HuH-7.5 (cell line): ENCODE data around the gene SNX9.

Source experiments
- DNase-seq: peaks from one replicate; pipeline ENCODE4 v3.0.0; 2011; ENCODE audit warnings: low spot score

The SNX9 gene

DNA sequence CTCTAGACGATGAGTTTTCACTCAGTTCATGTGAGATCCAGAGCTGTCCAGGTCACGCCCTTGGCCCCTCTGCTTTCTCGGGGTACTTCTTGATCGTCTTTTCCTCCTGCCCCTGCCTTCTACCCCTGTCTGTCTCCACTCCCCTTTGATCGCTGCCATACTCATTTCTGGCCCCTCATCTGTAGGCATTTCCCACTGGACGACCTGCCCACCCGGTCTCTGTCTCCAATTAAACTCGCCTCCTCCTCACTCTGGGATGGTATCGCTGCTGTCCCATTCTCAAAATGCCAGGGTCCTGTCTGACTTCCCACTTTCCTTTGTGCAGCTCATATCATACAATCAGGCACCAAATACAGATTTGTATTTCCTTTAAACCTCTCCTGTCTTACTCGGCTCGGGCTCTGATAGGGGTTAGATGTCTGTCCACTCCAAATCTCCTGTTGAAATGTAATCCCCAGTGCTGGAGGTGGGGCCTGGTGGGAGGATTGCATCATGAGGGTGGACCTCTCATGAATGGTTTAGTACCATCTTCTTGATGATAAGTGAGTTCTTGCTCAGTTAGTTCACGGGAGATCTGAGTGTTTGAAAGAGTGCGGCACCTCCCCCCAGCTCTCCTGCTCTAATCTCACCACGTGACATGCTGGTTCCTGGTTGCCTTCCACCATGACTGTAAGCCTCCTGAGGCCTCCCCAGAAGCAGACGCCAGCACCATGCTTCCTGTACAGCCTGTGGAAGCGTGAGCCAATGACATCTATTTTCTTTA lies 155.2 kb downstream of the SNX9 start:
- no peak for DNase-seq

DNA sequence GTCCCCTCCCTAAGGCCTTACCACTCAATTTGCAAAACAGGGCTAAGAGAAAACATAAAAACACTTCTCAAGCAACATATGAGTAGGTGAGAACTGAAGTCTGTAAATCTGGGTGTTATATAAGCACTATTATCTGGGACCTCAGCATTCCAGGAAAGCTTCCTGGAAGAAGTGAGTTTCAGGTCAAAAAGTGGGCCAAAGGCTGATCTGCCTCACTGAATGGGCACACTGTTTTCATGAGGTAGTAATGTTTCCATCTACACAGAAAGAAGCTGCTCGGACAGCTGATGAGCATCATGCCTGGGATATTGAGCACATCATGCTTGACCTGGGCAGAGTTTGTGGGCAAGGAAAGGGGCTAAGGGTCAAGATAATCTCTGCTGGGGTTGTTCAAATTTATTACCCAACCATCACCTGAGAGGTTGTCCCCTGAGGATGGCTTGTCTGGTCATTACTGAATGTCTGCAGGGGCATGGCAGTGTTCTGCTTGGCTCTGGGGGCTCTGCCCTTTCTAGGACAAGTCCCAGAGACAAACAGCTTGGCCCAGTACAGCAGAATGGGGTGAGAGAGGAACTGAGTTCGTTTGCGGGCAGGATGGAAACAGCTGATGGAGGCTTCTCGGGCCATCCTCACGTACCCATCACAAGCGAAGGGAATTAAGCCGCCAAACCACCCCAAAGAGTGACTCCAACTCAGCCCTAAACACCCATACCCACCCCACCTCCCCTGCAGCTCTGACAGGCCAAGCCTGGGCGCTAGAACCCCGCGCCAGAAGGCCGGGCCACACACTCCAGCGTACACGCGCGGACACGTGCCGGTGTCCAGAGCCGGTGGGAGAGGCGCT lies 157.5 kb downstream of the SNX9 start:
- DNase-seq = no peak

DNA sequence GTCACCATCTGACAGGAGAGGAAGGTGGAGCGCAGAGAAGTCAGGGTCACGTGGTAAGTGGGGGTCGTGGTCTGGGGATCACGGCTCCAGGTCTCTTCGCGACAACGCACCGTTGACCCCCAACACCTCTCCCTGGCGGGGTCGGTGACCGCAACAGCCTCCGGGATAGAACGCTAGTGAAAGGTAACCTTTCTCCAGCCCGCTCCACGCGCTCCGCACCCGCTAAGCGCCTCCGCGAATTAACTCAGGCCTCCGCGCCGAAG lies 158.0 kb downstream of the SNX9 start:
- no peak for DNase-seq

DNA sequence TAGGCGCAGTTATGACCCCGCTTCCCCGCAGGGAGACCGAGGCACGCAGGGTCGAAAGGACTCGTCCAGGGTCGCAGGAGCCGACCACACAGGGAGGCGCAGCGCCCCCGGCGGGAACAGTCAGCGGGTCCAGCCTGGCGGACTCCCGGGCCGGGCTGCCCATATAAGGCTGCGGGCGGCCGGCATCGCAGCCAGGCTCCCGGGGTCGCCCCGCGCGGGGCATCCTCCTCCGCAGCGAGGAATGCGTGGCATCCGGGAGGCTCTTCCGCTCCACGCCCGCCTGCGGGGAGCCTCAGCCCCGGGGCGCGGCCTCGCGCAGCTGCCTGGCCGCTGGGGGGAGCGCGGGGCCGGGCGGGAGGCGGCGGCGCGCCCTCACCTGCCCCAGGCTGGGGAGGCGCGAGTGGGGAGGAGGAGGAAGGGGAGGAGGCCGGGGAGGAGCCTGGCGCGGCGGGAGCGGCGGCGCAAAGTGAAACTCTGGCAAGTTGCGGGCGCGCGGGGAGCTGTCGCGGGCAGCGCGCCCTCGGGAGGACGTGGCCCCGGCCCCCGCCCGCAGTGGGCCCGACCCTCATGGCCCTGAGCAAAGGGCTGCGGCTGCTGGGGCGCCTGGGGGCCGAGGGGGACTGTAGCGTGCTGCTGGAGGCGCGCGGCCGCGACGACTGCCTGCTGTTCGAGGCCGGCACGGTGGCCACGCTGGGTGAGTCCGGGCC lies 158.5 kb downstream of the SNX9 start, which contains the start of gene SYNJ2:
TSS of gene SYNJ2 (plus strand) at position 469 of the 707 bp plus-strand sequence. CDS start at position 568, 99 bp downstream.
- peak; percentile 84 for DNase-seq

DNA sequence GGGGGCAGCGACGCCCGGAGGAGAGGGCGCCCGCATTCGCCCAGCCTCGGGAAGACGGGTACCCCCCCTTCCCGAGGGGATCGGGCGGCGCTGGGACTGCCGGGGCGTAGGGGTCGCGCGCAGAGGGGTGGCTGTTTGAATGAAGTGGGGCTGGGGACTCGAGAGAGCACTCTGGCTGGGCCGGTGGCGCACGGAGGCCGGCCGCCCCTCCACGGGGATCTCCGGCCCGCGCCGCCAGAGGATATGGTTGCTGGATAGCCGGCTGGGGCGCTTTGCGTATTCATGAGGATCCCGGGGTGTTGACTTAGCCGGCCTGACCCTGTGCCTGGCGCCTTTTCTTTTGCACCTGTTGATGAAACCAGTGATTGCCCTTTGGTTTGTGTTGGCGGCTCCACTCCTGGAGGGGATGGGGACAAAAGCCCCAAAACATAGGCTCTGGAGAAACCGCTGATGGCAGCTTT lies 159.1 kb downstream of the SNX9 start:
- DNase-seq = peak; percentile 48

DNA sequence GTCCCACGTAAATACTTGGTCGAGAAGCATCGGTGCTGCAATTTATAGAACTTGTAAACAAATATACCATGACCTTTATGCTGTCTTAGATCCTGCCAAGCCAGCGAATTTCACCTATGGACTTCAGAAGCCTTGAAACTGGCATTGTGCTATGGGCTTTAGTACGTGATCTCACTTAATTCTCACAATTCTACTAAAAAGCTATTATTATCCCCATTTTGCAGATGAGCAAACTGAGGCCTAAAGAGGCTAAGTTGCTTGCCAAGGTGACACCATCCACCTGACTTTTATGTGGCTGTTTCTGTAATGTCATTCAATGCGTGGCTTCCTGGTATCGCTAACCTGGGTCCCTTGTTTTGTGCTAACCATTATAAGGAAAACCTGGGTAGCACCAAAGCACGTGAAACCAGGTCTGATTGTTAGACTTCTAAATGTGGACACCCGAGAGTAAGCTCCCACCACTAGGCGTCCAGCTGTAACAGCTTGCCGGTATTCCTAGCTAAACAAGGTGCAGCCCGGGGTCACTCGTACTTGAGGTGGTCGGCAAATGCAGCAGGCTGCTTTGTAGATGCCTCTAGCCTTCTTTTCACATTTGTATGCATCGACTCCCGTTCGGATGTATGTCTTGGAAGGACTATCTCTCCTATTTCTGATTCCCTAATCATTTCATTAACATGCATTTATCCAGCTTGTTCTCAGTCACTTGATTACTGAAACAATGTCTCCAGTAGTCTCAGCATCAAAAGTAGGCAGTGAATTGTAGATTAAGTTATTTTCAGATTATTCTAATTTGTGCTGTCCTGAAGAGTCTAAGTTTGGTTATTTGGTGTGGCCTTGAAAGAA lies 159.7 kb downstream of the SNX9 start:
- DNase-seq = peak; percentile 57

DNA sequence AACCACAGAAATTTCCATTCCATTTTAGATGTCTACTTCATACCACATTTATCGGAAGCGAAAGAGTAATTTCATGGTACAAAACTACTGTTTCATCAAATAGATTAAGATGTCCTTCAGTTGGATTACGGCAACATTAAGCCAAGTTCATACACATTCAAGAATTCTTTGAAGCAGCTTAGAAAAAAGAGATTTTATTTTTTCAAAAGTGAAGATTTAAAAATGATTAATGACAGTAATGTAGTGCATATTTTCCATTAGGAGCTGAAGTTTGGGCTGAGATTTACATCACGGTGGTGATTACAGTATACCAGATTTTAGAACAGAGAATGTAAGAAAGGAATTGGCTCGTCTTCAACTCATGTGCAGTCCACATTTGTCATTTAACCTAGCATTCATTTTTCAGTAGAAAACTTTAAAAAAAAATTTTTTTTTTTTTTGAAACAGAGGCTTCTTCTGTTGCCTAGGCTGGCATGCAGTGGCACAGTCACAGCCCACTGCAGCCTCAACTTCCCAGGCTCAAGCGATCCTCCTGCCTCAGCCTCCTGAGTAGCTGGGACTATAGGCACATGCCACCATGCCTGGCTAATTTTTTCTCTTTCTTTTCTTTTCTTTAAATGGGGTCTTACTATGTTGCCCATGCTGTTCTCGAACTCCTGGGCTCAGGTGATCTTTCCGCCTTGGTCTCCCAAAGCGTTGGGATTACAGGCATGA lies 160.5 kb downstream of the SNX9 start:
- no peak for DNase-seq

DNA sequence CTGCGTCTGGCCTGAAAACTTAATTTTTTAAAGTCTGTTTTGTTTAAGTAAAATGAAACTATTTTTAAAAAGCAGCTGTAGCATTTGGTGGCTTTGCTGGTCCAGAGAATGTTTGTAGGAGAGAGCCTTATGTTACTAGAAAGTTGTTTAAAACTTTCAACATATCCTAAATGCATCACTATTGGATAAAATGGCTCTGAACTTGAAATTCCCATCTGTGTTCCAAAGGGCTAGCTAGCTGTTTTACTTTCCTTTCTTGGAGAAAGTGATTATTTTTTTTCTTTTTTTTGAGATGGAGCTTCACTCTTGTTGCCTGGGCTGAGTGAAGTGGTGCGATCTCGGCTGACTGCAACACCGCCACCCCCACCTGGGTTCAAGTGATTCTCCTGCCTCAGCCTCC lies 161.1 kb downstream of the SNX9 start:
- no peak for DNase-seq

DNA sequence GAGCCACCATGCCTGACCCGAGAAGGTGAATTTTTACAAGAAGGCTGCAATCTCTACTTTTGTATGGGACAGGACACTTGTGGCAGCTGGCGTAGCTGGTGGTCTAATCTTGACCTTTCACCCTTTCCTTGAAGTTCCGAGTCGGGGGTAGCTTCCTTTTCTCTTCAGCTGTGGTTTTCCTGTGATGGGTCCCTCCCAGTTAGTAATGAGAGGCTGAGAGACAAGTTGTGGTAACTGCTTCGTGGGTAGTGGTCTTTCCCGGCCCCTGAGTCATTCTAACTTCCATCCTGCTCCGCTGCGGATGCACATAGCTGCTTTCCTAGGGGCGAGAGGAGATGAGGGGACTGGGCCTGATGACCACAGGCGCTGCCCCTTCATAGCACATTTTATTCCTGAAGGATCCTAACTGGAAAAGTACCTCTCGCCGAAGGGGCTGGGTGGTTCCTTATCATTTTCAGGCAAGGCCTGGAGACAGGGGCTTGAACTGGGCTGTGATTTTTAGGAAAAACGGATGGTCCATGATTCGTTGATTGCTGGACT lies 161.7 kb downstream of the SNX9 start:
- DNase-seq = no peak

DNA sequence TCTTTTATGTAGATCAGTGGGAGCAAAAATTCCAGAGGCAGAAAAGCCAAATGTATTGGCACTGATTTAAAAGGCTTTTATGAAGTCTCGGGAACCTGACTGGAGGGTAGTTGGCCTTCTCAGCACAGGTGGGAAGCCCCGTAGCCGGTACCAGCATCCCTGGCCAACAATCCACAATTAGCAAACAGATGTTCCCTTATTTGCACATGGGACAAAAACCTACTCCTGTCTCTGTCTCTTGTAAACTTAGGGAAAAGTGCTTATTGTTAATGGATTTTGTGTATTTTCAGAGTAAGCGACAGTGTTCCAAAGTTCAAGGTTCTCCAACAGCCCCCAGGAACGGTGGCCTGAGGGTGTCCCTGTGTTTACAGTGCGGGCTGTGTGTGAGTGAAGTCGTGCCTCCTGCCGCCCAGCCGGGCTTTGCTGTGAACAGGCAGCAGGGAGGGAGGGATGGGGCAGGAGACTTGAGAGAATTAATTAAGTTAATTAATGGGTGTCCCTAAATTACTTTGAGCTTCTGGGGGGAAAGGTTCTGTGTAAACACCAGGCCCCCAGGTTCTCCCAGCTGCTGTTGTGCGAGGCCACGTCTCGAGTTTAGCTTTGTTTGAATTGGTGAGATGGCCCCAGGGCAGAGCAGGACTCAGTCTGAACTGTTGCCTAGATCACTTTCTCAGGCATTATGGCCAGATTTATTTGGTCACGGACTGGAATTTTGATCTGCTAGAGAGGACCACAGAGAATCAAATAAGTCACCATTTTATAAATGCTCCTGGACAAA lies 162.5 kb downstream of the SNX9 start:
- peak; percentile 51 for DNase-seq

DNA sequence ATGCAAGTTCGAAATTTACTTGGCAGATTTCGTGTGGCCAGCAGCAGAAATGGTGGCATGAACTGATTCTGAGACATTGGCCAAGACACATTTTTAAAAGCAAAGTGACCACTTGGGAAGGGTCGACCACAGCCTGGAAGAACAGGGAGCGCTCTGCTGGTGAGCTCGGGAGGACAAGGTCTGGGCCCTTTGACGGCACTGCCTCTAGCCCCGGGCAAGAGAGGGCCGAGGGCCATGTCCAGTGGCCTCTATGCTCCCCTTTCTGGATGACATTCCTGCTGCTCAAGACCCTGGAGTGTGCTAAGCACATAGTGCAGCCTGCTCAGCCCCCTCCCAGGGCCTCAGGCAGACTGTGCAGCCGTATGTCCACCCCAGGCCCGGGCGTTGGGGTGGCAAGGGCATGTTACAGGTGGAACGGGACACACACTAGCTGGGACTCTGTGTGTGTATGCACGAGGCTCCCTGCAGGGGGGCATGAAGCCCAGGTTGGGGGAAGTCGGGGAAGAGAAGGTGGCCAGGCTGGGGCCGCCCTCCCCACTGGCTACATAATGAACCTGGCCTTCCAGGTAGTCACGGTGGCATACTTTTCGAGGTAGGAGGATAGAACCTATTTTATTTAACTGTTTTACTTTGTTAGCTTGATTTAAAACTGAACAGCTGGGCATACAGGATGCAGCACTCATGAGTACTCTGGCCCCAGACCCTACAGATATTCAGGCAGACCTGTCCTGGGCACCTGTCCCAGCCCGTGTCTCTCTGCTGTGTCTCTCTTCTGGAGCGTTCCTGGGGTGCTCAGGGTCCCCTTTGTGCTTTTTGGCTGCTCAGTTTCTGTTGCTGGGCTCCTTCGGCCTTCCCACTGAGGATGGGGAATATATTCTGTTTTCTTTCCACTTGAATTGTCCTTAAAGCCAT lies 165.0 kb downstream of the SNX9 start:
- no peak for DNase-seq

DNA sequence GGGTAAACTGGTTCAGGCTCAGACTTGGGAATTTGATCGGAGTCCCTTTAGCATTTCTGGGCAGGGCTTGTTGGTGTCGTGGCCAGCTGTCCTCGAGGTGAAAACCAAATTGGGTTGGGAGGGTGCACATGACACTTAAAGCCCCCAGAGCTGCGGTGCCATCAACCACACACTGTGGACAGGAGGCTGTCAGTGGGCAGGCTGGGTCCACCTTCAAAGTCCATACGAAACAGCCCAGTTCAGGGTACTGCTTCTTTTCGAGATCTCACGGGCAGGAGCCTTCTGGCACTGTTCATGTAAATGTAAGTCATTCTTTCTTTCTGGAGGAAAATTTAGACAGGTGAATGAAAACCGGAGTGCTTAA lies 165.6 kb downstream of the SNX9 start:
- DNase-seq = no peak

DNA sequence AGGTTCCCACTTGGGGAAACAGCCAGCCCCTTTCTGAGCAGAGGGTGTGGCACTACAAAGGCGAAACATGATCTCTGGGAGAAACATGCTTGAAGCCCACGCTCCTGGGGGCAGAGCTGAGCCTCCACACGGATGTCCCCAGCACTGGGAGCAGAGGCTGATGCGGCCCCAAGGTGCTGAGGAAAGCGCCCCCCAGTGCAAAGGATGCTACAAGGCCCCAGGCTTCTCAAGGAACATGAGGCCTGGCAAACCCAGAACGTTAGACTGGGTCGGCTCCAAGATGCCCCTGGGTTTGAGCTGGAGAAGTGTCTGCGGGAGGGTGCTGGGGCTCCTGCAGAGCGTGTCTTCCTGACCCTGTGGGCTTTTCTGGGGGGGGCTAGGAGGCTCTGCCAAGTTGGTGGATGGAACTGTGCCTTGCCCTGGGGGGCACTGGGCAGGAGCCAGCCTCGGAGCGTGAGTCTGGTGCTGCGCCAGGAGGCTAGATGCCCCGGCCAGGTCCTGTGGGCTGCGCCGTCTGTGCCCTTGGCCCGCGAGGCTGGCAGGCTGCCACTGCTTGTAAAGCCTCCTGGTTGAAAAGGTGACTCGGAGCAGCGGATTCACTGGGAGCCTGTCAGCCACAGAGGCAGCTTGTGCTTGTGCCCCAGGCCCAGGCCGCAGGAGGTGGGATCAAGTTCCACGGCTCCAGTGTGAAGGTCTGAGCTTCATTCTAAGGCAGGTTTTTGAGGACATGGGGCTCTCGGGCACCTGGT lies 166.7 kb downstream of the SNX9 start:
- DNase-seq = no peak

DNA sequence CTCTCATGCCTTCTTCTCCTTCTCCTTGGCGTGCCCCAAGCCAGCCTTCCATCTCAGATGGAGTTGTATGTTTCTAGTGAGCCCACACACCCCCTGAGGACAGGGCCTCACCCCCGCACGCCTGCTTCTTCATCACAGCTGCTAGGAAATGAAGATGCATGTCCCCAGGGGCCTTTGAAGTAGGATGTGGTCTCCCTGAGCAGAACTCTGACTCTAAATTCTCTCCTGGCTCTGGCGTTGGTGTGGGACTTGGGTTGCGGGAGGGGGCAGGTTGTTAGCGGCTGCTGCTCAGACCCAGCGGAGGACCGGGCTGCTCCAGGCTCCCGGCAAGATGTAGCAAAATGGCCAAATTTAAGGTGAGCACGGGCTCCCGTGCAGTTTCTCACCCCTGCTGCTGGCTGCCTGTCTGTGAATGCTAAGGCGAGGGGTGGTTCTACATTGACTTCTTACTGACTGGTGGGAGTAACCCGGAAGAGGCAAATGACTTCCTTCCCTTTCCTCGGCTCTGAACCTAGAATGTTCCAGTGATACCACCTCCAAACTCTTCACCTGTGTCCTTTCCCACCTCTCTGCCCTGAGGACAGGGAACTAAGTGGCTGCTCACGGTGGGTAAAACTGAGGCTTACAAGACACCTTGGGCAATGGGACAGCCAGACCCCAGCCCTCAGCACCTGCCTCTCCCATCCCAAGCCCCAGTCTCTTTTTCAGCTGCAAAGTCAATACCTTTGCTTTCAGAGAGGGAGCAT lies 167.4 kb downstream of the SNX9 start:
- DNase-seq = no peak

DNA sequence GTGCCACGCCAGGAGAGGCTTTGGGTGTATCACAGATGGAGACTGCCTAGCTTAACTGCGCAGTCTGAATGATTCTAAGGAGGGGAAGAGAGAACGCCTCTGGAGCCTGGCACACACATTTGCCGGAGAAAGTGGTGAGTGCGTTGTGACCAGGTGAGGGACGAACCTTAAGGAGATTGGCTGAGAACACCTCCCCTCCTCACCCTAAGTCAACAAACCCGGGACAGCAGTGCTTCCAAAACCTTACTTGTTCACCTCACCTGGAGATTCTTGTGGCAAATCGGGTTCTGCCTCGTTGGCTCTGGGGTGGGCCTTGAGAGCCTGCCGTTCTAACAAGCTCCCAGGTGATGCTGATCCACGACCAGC lies 168.0 kb downstream of the SNX9 start:
- no peak for DNase-seq

DNA sequence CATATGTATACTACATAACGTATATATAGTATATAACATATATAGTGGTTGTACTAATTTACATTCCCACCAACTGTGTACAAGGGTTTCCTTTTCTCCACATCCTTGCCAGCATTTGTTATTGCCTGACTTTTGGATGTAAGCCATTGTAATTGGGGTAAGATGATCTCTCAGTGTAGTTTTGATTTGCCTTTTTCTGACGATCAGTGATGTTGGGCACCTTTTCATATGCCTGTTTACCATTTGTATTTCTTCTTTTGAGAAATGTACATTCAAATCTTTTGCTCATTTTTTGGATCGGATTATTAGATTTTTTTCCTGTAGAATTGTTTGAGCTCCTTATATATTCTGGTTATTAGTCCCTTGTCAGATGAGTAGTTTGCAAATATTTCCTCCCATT lies 170.0 kb downstream of the SNX9 start:
- DNase-seq = no peak

DNA sequence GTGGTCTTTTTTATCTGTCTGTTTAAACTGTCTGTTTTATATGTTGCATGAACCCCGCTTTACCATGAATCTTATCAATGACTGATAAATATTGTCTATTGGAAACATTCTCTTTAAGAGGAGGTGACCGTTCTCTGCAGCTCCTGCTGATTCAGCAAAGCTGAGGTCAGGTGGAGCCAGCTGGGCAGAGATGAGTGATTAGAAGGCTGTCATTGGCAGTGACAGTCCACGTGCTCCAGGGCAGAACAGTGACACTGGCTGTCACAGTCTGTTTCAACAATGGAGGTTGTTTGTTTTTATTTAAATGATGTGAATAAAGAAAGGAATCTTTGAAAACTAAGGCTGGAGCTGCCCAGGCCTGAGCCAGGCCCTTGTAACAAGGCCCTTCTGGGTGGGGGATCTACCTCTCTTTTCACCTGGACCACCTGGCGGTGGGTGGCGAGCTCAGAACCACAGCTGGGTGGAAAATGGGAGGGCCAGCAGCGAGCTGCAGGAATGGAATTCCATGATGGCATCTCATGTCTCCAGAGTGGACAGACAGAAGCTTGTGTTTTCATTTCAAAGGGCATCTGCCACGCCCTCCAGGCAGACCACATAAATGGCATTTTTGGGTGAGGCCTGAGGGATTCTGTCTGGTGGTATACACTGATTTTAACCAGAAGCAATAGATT lies 171.2 kb downstream of the SNX9 start:
- DNase-seq = no peak
